Astrocyte of the cerebellum (primary cell): ENCODE measurements around the gene ACYP2.

Experiments
- DNase-seq: peaks from one replicate; pipeline ENCODE4 v3.0.0-alpha.2; 2011; ENCODE audit warnings: low read depth
- H3K4me3 ChIP-seq: 2 replicates; pipeline ENCODE4 v1.5.1; 2011; ENCODE audit warnings: mild to moderate bottlenecking, low read depth, low read length, moderate library complexity
- in situ Hi-C: cut with HindIII; loops from 2 replicates; pipeline ENCODE4 v1.10.0; 2017; ENCODE audit warnings: low sequenced_read_pairs
- TF ChIP-seq, protein P1 (sequence below): IDR thresholded peaks from 2 replicates; pipeline ENCODE4 v1.5.1; 2012; ENCODE audit warnings: low read length, low read depth, moderate library complexity, mild to moderate bottlenecking; ENCODE audit errors: missing control alignments

Gene ACYP2

DNA sequence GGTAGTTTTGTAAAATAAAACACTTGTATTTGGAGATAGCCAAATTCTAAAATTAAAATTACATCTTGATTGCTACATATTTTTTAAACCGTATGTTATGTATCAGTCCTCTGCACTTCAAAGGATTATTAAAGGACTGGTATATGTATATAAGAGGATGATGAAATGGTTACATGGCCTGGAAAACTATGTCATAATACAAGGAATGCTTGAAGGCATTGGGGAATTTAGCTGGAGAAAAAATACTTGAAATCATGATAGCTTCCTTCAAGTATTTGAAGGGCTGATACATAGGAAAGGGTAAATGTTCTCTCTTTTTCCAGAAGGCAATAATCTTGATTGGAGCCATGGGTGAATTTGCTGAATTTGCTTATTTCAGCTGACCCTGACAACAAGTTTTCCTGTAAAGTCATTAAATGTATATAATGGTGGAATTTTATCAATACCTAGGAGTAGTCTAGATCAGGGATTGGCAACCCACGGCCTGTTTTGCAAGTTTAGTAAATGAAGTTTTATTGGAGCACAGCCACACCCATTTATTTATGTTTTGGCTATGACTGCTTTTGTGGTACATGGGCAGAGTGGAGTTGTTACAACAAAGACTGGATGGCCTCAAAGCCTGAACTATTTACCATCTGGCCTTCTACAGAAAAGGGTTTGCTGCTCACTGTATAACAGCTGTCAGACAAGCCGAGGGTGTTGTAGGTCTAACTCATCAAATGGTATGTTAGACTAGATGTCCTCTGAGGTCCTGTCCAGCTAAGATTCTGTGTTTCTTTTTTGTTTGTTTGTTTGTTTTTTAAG is 34.4 kb downstream of the ACYP2 start:
- TF ChIP-seq, protein P1, sequence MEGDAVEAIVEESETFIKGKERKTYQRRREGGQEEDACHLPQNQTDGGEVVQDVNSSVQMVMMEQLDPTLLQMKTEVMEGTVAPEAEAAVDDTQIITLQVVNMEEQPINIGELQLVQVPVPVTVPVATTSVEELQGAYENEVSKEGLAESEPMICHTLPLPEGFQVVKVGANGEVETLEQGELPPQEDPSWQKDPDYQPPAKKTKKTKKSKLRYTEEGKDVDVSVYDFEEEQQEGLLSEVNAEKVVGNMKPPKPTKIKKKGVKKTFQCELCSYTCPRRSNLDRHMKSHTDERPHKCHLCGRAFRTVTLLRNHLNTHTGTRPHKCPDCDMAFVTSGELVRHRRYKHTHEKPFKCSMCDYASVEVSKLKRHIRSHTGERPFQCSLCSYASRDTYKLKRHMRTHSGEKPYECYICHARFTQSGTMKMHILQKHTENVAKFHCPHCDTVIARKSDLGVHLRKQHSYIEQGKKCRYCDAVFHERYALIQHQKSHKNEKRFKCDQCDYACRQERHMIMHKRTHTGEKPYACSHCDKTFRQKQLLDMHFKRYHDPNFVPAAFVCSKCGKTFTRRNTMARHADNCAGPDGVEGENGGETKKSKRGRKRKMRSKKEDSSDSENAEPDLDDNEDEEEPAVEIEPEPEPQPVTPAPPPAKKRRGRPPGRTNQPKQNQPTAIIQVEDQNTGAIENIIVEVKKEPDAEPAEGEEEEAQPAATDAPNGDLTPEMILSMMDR = no peak
- H3K4me3 ChIP-seq = no peak overlapping the region
- in situ Hi-C loops = no loop called here
- no peak for DNase-seq

DNA sequence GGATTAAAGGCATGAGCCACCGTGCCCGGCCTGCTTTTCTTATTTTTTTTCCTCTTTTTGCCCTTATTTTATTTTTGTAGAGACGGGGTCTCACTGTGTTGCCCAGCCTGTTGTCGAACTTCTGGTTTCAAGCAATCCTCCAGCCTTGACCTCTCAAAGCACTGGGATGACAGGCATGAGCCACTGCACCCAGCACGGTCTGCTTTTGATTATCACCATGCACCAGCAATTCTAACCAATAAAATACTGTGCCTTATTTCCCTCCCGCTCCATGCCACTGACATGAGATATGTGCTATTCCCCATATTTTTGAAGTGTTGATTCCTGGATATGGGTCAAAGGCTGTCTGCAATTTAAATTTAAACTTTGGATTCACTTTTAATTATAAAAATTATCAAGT is 42.9 kb downstream of the ACYP2 start:
- H3K4me3 ChIP-seq = no peak overlapping the region
- TF ChIP-seq, protein P1 = no peak
- in situ Hi-C loops = no loop called here
- no peak for DNase-seq

DNA sequence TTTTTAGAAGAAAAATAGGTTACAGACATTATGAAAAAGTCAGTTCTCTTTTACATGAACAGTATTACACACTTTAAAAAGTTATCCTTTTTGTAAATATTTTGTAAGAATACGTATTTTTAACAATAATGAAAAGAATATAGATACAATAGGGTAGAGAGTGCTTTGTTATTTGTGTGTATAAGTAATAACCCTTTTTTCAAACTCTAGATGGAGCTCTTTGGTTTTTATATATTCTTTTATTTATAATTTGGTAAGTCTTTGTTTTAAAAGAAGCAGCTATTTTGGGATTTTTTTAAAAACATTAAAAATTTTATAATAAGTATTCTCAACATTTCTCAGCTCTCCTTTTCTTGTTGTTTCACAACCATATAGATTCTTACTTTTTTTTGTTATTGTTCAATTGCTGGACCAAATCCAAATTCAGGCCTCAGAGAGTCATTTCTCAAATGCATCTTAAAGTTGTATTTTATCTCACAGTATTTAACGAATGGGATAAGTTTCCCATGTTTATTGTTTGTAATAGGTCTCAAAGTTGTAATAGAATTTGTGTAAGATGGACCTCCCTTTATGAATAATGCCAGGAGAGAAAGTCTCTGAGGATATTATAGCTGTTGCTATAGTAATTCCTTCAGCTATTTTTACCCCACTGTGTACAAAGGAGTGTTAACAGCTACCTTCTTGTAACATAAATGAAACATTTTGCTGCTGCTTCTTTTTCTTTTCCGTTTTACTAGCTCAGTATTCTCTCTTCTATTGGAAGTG is 46.4 kb downstream of the ACYP2 start:
- TF ChIP-seq, protein P1 = no peak
- DNase-seq = no peak

DNA sequence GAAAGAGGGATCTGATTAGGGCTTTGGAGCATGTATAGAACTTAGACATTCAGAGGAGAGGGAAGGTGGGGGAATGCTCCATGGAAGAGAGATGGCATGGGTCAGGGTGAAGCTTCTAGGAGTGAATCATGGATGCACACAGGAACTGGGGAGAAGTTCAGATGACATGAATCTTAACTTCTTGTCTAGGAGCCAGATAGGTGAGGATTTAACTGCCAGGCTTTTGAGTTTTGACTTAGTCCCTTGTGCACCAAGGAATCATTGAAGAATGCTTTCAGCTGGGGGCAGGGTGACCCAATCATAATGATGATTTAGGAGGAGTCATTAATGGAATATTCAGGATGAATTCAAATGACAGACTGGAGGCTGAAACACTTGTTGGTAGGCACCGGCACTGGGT is 48.7 kb downstream of the ACYP2 start:
- DNase-seq = no peak
- in situ Hi-C loops = loop anchor here (5.0 kb wide), 2 partner anchors 57 to 543 kb away; no protein-coding TSS in a partner anchor
- TF ChIP-seq, protein P1 = no peak
- H3K4me3 ChIP-seq = no peak overlapping the region

More for the DNA sequence above, 46.4 kb downstream of the ACYP2 start:
- no peak overlapping the region for H3K4me3 ChIP-seq
- in situ Hi-C loops = loop anchor here (5.0 kb wide), 2 partner anchors 55 to 545 kb away; no protein-coding TSS in a partner anchor

DNA sequence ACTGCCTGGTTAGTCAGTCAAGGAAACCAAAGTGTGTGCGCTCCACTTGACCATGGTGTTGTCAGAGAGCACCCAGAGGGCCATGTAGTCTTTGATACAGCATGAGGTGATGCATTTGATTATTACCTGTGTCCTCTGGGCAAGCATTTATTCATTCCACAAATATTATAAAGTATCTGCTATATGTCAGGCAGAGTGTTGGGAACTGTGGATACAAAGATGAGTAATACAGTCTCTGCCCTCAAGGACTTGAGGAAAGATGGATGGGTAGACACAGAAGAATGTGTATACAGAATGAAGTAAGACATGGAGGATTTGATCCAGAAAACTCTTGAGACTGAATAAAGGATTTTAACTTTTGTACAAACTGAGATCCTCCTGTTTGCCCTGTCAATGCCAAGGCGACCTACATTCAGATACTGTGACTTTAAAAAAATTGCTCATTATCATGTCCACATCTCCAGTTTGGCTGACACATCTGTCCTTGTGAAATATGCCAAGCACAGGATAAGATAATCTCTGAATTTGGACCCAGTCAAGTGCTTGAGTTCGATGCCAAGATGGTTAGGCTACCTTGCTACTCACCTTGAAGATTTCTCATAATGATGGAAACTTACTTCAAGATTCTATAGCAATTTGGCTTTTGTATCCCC is 50.8 kb downstream of the ACYP2 start:
- no peak for DNase-seq
- TF ChIP-seq, protein P1 = no peak
- in situ Hi-C loops = no loop called here
- no peak overlapping the region for H3K4me3 ChIP-seq

DNA sequence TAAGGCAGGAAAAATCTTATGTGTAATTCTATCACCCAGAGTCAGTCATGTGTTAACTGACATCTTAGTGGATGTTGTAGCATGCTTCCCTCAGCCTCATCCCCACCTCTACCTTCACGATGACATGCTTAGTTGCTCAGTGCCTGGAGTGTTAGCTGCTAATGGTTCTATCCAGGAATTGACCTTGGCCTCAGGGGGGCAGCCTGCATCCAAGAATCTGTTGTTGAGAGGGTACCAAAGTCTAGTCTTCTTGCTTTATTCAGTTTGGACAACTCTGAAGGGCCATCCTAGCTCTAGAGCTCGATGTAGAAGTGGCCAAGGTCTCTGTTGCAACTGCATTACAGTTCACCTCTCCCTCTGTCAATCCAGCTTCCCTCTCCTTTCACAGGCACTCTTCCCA is 61.2 kb downstream of the ACYP2 start:
- DNase-seq = peak; percentile 28
- in situ Hi-C loops = no loop called here
- TF ChIP-seq, protein P1 = peak; percentile 65
- H3K4me3 ChIP-seq = no peak overlapping the region
